ENCODE results near the gene CCDC15. TPM values are rescaled to one million over a fixed set of nuclear protein-coding genes. Genes with fewer than 3 reads are reported as not detected.

The CCDC15 gene
- total RNA-seq, 2 donors from 2014 or later, result 1.2 to 2.5 TPM

- Histone ChIP-seq H3K27me3 (no peaks in the 10 kb centered on the region), H3K9me3 (no peaks in the 10 kb centered on the region), H3K4me3 (no peak overlapping the region), H3K9ac (ENCODE audit: low read depth in 2 of 2, low read length in 2 of 2) (no peak overlapping the region), H3K4me1 (no peaks in the 10 kb centered on the region), H3K36me3 (no peaks in the 10 kb centered on the region), H3K27ac (no peak overlapping the region)
- TF ChIP-seq, protein P1, sequence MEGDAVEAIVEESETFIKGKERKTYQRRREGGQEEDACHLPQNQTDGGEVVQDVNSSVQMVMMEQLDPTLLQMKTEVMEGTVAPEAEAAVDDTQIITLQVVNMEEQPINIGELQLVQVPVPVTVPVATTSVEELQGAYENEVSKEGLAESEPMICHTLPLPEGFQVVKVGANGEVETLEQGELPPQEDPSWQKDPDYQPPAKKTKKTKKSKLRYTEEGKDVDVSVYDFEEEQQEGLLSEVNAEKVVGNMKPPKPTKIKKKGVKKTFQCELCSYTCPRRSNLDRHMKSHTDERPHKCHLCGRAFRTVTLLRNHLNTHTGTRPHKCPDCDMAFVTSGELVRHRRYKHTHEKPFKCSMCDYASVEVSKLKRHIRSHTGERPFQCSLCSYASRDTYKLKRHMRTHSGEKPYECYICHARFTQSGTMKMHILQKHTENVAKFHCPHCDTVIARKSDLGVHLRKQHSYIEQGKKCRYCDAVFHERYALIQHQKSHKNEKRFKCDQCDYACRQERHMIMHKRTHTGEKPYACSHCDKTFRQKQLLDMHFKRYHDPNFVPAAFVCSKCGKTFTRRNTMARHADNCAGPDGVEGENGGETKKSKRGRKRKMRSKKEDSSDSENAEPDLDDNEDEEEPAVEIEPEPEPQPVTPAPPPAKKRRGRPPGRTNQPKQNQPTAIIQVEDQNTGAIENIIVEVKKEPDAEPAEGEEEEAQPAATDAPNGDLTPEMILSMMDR (IDR thresholded peaks at IDR 0.05), result no peak
- intact Hi-C loops (cut with DNase I), result loop anchor here (10.0 kb wide), 1 partner anchor 254 kb away; no protein-coding TSS in a partner anchor
- peak; percentile 12 for DNase-seq
Observed at GRCh38 chr11:125090816-125091215, 136.8 kb downstream of the CCDC15 start.

Other genes with a start within 250 kb of the CCDC15 start
- gene NRGN, start 214.3 kb upstream of the CCDC15 start, total RNA-seq, result 10 to 100 TPM in 1 of 2 donors, 1 to 10 TPM in 1; 3.1 to 11.1 TPM
- gene VSIG2, start 201.9 kb upstream of the CCDC15 start, total RNA-seq, result 100 to 1,000 TPM; 122 to 155 TPM
- 10 to 100 TPM; 10.4 to 15.7 TPM for gene ESAM, start 191.9 kb upstream of the CCDC15 start, total RNA-seq
- 10 to 100 TPM in 1 of 2 donors, 1 to 10 TPM in 1; 7.0 to 12.7 TPM for gene MSANTD2, start 153.8 kb upstream of the CCDC15 start, total RNA-seq
- gene ROBO3, start 88.8 kb upstream of the CCDC15 start, total RNA-seq, result 1 to 10 TPM; 7.8 to 8.0 TPM
- 1 to 10 TPM; 4.0 to 5.0 TPM for gene ROBO4, start 56.3 kb upstream of the CCDC15 start, total RNA-seq
- not detected for gene HEPN1, start 35.0 kb upstream of the CCDC15 start, total RNA-seq
- under 1 TPM; 0.08 to 0.12 TPM for gene HEPACAM, start 18.2 kb upstream of the CCDC15 start, total RNA-seq
- gene SLC37A2, start 109.1 kb downstream of the CCDC15 start, total RNA-seq, result 1 to 10 TPM; 2.2 to 5.1 TPM
- 10 to 100 TPM in 1 of 2 donors, 1 to 10 TPM in 1; 8.7 to 17.3 TPM for gene TMEM218, start 157.4 kb downstream of the CCDC15 start, total RNA-seq
- 1 to 10 TPM in 1 of 2 donors, under 1 TPM in 1; 0.52 to 1.3 TPM for gene PKNOX2, start 210.5 kb downstream of the CCDC15 start, total RNA-seq